NB4 (cell line): ENCODE measurements around the gene KIF22.

ENCODE experiments used
- CTCF ChIP-seq: IDR thresholded peaks from one replicate; pipeline ENCODE4 v1.5.1; 2012; ENCODE audit warnings: low read depth, low read length
- POLR2A ChIP-seq: IDR thresholded peaks from 2 replicates; pipeline ENCODE4 v1.6.1; 2011; ENCODE audit warnings: mild to moderate bottlenecking; ENCODE audit not compliant: insufficient read length; ENCODE audit errors: extremely low read depth

- TF ChIP-seq CTCF, result no peak
- no peak for TF ChIP-seq POLR2A
Observed at GRCh38 chr16:29819506-29819905, 29.0 kb downstream of the KIF22 start.
